K562 (cell line): ENCODE data around the gene TRPC1.

ENCODE experiments used
- CREM ChIP-seq: IDR thresholded peaks from 2 replicates; pipeline ENCODE4 v1.6.1; 2014; ENCODE audit warnings: antibody characterized with exemption, low read depth
- CTCF ChIP-seq, 3 experiments: IDR thresholded peaks in 2 of 3; conservative IDR thresholded peaks in 1 of 3; 2 replicates each; pipeline ENCODE4 v1.5.1; 2011 to 2012; ENCODE audit warnings: low read length in 3 of 3, mild to moderate bottlenecking in 3 of 3, control low read depth in 2 of 3, improper control_type of control experiment in 1 of 3, inconsistent platforms in 1 of 3, low read depth in 1 of 3, mixed read lengths in 1 of 3, moderate library complexity in 1 of 3; ENCODE audit not compliant: insufficient read depth in 2 of 3
- EZH2 ChIP-seq: IDR thresholded peaks from 2 replicates; pipeline ENCODE4 v1.6.1; 2012; ENCODE audit warnings: low read depth, mild to moderate bottlenecking, inconsistent platforms, low read length, borderline replicate concordance
- HNRNPLL ChIP-seq: fragments of 200-400 bp; formaldehyde crosslinking; IDR thresholded peaks from 2 replicates; pipeline ENCODE4 v1.6.1; 2017; ENCODE audit warnings: low read length, low read depth, mild to moderate bottlenecking; ENCODE audit not compliant: poor library complexity, severe bottlenecking
- KDM1A ChIP-seq, 2 experiments: fragments of 450-650 bp; IDR thresholded peaks; 2 replicates each; pipeline ENCODE4 v1.6.1; 2016; ENCODE audit warnings: mild to moderate bottlenecking in 2 of 2
- NFE2L1 ChIP-seq: fragments of 450-650 bp; IDR thresholded peaks from 2 replicates; pipeline ENCODE4 v1.6.1; 2016; ENCODE audit warnings: missing genetic modification characterization, low read depth, mild to moderate bottlenecking, missing compliant biosample characterization, moderate library complexity, borderline replicate concordance
- NR3C1 ChIP-seq: sonication (generic); formaldehyde crosslinking; IDR thresholded peaks from 2 replicates; pipeline ENCODE4 v1.8.1; 2022; ENCODE audit warnings: missing genetic modification reagents
- PHB2 ChIP-seq: fragments of 450-650 bp; IDR thresholded peaks from 2 replicates; pipeline ENCODE4 v1.6.1; 2017; ENCODE audit warnings: low read depth
- POLR2AphosphoS5 ChIP-seq: IDR thresholded peaks from 2 replicates; pipeline ENCODE4 v1.6.1; 2011; ENCODE audit warnings: mild to moderate bottlenecking, low read depth, low read length, moderate library complexity; ENCODE audit not compliant: control insufficient read depth, insufficient read depth
- SNRNP70 ChIP-seq: fragments of 200-400 bp; formaldehyde crosslinking; optimal IDR thresholded peaks from 2 replicates; pipeline ENCODE3; 2017; ENCODE audit warnings: low read depth, low read length
- ZNF121 ChIP-seq: sonication (generic); formaldehyde crosslinking; conservative IDR thresholded peaks from 2 replicates; pipeline ENCODE4 v1.8.0; 2022; ENCODE audit warnings: missing genetic modification reagents
- ZNF3 ChIP-seq: fragments of 250-450 bp; sonication (Bioruptor Pico); IDR thresholded peaks from 2 replicates; pipeline ENCODE4 v1.5.0; 2021; ENCODE audit warnings: mild to moderate bottlenecking, moderate library complexity
- ZNF766 ChIP-seq: fragments of 200-800 bp; sonication (Bioruptor generic); conservative IDR thresholded peaks from 2 replicates; pipeline ENCODE4 v1.6.1; 2016; ENCODE audit warnings: missing genetic modification characterization, missing compliant biosample characterization

- no peak for TF ChIP-seq PHB2
- no peak for TF ChIP-seq HNRNPLL
- no peak for TF ChIP-seq CREM
- no peak for TF ChIP-seq POLR2AphosphoS5
- no peak for TF ChIP-seq SNRNP70
- TF ChIP-seq ZNF3 (CRISPR knock-in tag), result no peak
- TF ChIP-seq KDM1A (IDR thresholded peaks at IDR 0.05), result no peak
- no peak for TF ChIP-seq ZNF121
- no peak for TF ChIP-seq ZNF766 (CRISPR knock-in tag)
- TF ChIP-seq NFE2L1 (tag), result no peak
- no peak for TF ChIP-seq EZH2
- TF ChIP-seq NR3C1 (CRISPR knock-in tag), result no peak
- TF ChIP-seq CTCF (IDR thresholded peaks at IDR 0.05 in 2 of 3, conservative IDR thresholded peaks at IDR 0.05 in 1 of 3; ENCODE audit: insufficient read depth in 2 of 3, low read depth in 1 of 3, low read length in 3 of 3), result no peak
Measured at GRCh38 chr3:142723665-142723967, 218 bp upstream of the TRPC1 start.
